Hematopoietic multipotent progenitor cell treated with erythropoietin and hydrocortisone succinate and interleukin-3 and kit ligand, for 17 days (in vitro differentiated cells): ENCODE results near the gene ASB14.

Source experiments
- DNase-seq: peaks from one replicate; pipeline ENCODE4 v3.0.0-alpha.2; 2015; ENCODE audit warnings: low spot score

ASB14 gene

DNA sequence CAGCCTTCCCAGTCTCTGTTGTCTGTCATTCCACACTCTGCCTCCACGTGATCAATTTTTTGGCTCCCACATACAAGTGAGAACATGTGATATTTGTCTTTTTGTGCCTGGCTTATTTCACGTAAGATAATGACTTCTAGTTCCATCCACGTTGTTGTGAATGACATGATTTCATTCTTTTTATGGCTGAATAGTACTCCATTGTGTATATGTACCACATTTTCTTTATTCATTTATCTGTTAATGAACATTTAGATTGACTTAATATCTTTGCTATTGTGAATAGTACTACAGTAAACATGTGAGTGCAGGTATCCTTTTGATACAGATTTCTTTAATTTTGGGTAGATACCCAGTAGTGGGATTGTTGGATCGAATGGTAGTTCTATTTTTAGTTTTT lies 31.4 kb downstream of the ASB14 start:
- no peak for DNase-seq

DNA sequence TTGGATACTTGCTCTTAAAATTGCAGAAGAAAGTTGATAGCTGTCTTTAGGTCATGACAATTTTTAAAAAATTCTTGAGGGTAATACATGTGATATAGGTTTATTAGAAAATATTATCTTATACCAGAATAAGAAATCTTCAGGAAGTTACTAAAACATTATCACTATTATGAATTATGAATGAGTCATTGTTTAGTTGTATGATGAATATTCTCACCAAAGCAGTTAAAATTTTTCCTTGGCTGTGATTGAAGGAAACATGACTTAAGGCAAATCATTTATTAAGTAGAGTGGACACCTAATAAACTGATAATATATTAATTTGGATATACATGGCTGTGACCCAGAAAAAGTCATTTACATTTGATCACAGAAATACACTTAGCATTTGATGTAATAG lies 34.8 kb downstream of the ASB14 start:
- no peak for DNase-seq

DNA sequence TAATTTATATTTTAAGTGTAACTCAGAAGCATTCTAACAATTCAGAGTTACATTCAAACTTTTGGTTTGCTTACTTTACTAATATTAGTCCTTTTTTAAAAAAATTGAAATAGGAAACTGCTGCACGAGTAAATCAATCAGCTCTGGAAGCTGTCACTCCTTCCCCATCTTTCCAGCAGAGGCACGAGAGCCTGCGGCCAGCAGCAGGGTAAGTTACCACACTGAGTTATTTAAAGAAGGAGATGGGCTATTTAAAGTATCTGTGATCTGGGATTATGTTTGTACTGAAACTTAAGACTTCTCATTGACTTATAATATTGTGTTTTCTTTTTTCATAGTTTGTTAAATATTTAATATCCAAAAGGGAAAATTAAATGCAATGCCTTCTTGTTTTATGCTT lies 35.6 kb downstream of the ASB14 start:
- no peak for DNase-seq

DNA sequence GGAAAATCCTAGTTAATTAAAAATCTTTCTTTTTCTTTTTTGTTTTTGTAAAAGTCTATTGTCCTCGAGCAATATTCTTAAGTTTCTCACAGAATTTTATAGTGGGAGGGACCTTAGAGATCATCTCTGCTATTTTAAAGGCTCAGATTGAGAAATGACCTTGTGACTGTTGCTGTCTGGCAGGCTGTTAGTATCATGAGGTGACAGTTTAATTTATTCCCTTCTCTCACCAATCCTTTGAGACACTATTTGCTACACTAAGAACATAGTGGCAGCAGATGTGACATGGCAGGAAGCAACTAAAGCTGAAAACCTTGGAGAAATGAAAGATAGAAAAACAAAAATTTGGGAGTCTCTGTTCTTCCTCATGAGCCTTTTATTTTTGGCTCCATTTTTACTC lies 40.1 kb downstream of the ASB14 start:
- no peak for DNase-seq

DNA sequence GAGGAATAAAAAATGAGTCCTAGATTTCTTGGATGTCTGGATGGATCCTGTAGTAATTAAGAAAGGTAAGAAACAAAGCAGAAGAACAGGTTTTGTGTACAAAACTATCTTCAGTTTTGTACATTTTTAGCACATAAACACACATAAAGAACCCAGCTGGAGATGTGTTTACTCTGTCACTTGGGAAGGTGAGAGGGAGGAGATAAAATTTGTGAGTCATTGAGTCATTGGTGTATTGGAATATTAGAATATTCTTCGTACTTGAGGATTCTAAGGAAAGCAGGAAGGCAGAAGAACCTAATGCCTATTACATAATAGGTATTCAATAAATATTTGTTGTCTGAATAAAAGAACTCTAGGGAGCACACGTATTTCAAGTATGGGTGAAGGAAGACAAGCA lies 47.5 kb downstream of the ASB14 start:
- DNase-seq: no peak

DNA sequence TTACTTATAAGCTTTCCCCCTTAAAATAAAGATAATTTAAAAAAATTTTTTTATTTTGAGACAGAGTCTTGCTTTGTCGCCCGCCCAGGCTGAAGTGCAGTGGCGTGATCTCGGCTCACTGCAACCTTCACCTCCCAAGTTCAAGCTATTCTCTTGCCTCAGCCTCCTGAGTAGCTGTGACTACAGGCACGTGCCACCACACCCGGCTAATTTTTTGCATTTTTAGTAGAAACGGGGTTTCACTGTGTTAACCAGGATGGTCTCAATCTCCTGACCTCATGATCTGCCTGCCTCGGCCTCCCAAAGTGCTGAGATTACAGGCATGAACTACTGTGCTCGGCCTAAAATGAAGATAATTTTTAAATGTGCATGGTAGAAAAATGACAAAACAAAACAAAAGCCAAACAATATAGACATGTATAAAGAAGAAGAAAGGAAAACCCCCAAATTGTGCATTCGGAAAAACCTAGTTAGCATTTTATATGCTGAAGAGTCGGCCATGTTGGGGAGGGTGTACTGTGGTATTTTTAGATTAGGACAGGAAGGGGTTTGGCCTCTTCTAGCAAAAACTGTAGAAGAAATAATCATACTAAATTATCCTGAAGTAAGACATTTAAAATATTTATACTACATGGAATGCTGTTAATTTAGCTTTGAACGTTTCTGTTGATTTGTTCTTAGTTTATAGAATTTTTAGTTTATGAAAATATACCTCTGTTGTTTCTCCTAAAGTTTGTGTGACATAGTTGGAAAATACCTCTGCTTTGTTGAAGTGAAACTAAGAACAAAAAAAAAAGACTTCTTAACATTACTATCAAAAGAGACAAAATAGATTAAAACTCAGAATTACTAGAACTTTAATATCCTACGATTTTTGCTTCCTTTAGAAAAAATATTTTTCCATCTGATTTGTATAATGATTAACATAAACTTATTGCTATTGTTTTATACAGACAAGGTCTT lies 57.6 kb downstream of the ASB14 start:
- DNase-seq: no peak

DNA sequence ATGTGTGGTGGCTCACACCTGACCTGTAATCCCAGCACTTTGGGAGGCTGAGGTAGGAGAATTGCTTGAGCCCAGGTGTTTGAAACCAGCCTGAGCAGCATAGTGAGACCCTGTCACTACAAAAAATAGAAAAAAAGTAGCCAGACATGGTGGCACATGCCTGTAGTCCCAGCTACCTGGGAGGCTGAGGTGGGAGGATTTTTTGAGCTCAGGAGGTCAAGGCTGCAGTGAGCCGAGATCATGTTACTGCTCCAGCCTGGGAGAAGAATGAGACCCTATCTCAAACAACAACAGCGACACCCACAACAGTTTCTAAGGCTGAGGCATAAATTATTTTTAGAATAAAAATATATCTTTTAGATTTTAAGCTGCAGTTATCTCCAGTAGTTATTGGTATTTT lies 58.7 kb downstream of the ASB14 start:
- no peak for DNase-seq

DNA sequence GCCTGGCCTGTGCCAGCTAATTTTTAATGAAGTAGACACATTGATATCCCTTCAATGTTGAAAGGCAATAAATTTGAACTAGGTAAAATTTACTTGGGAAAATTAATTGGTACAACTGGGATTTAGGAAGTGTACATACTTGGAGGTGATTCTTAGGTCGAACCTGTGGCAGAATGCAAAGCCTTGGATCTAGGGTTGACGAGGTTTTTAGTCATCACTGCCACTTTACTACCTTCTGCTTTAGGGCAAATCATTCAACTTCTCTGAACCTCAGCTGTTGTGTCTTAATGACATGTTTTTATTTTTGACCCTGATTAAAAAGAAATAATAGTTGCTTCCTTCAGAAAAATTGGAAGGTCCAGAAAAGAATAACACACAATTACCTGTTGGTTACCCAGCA lies 62.5 kb downstream of the ASB14 start:
- DNase-seq: no peak

DNA sequence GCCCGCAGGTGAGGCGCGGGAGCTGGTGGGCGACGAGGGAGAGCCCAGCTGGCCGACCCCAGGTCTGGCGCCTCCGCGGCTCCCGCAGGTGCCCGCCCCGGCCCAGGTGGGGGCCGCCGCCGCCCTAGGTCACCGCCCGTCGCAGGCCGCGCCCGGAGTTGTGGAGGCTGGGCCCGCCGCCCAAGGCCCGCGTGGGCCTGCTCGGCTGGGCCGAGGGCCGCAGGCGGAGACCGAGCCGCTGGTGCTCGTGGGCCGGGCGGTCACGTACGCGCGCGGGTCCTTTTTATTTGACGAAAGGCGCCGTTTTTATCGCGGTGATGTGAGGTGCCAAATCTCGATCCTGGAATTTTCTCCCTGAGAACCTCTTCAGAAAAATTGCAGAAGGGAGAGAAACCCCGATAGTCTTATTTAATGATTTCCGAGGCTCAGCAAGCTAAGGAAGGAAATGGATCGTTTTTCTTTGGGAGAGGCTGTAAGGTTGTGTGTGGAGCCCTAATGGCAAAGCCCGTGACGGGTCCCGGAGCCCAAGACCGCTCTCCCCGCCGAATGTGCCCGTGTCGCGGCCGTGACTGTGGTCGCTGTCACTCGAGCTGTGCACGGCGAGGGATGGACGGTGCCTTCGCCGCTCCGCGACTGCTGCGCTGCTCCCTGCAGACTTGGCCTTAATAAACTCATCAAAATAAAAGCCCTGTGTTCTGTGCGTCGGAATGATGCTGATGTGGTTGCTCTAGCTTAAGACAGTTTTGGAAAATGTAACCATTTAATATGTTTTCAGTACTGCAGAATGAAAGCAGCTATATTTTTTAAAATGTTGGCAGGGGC lies 64.3 kb downstream of the ASB14 start:
- DNase-seq: no peak

DNA sequence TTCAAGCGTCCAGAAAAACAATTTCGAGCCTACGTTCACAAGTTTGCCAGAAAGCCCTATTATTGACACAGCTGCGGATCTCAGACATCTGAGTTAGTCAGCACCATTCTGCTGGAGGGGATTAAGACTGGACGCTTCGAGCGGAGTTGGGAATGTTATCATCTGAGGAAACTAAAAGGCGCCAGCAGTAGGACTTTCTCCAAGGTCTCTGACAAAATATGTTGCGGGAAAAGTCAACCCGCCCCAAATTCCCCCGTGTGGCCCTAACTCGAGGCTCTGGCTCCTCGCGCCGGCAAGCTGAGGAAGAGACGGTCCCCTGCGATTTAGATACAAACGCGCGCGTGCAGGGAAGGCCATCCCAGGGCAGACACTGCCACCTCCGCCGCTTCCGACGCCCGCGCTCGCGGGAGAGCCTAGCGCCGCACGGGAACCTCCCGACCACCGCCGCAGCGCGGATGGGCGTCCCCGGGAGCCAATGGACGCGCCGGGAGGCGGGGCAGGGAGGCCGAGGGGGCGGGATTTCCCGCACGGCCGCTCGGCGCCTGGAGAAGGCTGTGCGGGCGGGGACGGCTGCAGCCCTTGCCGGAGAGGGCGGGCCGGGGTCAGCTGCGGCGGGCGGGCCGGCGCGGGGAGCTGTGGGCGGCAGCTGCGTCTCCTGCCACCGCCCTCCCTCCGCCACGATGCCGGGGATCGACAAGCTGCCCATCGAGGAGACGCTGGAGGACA lies 65.1 kb downstream of the ASB14 start, which contains the start of gene APPL1:
APPL1 (plus strand) TSS at position 526 of the 726 bp plus-strand sequence; CDS start at position 681, 155 bp downstream.
- peak; percentile 37 for DNase-seq

DNA sequence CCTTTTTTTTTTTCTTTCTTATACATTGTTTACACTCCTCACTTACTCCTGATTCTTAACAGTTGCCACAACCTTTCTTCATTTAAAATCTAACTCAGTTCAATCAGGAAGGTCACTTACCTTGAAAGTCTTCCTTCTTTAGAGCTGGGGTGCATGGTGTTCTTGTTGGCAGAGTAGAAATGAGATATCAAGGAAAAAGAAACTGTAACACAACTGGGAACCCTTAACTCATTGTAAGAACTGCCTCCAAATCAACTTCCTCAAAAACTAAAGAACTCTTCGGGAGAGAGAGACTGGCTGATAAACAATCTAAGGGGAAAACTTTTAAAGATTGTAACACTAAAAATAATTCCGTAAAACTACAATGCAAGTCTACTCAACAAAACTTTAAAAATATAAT lies 66.3 kb downstream of the ASB14 start:
- no peak for DNase-seq

DNA sequence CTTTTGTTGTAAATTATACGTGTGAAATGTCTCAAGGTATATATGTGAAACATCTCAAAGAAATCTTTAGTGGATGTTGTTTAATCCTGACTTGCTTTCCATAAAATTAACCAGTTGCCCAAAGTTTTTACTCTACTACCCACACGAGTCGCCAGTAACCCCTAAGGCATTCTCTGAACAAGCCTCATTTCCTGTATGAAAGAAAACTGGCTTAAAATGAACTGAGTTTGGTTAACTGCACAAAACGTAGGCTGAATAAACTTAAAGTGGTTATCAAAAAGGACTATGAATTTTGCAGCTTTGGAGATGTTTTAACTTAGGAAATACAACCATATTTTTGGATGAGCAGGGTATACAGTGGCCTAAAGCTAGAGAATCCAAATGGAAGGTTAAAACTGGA lies 67.6 kb downstream of the ASB14 start:
- DNase-seq: no peak

DNA sequence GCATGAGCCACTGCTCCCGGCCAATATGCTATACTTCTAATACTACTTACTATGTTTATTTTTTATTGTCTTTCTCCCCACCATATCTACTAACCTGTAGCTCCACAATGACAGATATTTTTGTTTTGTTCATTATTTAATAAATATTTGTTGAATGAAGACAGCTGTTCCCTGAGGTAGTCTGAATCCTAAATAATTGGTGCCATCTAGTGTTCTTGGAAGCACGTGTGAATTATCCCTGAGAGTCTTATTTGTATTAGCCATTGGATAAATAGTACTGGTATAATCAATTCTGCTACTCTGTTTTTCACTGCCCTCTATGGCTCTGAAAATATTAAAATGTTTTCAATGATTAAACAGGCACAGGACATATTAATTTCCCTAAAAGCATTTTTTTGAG lies 70.6 kb downstream of the ASB14 start:
- DNase-seq: no peak
